Measurements from ENCODE around the gene SLC41A2.
A peak's percentile ranks its signal among the peaks of the same experiment; 100 is the strongest.
"Not testable (repeated sequence)": the region's sequence is repeated elsewhere in the genome, so short reads cannot be mapped to it uniquely, and the experiment has no call there.

SLC41A2 gene

GRCh38 chr12:104958001-104958804 is at the start of gene SLC41A2:
Gene SLC41A2 (minus strand): TSS chr12:104958290. CDS start chr12:104928527, 29,763 bp downstream.
- peak; percentile 98 for DNase-seq (ENCODE audit: low spot score)

GRCh38 chr12:105001476-105001875 is 43.4 kb upstream of the SLC41A2 start:
- DNase-seq (ENCODE audit: low spot score), result no peak

GRCh38 chr12:104999347-104999685 is 41.2 kb upstream of the SLC41A2 start:
- no peak for DNase-seq (ENCODE audit: low spot score)

GRCh38 chr12:104998423-104999346 is 40.6 kb upstream of the SLC41A2 start:
- no peak for DNase-seq (ENCODE audit: low spot score)

GRCh38 chr12:104997541-104997940 is 39.5 kb upstream of the SLC41A2 start:
- DNase-seq (ENCODE audit: low spot score), result no peak

DNA sequence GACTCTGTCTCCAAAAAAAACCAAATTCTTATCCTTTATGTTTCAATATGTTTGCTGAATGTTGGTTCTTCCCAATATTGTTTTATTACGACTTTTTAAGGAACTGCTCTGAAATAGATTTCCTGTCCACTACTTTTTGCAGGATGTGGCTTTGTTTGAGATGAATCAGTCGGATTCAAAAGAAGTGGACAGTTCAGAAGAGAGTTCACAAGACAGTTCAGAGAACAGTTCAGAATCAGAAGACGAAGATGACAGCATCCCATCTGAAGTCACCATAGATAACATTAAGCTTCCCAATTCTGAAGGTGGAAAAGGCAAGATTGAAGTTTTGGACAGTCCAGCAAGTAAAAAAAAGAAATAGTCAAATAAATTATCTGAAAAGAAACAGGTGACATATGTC is 36.2 kb upstream of the SLC41A2 start:
- DNase-seq (ENCODE audit: low spot score), result no peak

GRCh38 chr12:104991565-104992128 is 33.6 kb upstream of the SLC41A2 start:
- DNase-seq (ENCODE audit: low spot score), result no peak

DNA sequence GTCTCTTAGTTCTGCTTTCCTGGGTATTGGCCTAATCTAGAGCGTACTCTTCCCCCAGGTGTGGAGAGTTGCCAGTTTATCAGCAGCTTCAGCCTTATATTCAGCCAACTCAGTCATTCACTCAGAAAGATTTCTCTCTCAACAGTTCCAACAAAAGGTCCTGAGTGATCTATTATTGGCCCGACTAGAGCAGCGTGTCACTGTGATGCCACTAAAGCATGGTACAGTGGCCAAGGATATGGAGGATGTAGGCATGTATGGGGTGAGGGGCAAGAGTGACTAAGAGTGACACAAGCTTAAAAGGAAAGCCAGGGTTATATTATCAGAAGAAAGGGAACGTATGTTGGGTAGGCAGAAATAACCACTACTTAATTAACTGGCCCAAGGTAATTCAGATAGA is 32.9 kb upstream of the SLC41A2 start:
- peak; percentile 39 for DNase-seq (ENCODE audit: low spot score)

DNA sequence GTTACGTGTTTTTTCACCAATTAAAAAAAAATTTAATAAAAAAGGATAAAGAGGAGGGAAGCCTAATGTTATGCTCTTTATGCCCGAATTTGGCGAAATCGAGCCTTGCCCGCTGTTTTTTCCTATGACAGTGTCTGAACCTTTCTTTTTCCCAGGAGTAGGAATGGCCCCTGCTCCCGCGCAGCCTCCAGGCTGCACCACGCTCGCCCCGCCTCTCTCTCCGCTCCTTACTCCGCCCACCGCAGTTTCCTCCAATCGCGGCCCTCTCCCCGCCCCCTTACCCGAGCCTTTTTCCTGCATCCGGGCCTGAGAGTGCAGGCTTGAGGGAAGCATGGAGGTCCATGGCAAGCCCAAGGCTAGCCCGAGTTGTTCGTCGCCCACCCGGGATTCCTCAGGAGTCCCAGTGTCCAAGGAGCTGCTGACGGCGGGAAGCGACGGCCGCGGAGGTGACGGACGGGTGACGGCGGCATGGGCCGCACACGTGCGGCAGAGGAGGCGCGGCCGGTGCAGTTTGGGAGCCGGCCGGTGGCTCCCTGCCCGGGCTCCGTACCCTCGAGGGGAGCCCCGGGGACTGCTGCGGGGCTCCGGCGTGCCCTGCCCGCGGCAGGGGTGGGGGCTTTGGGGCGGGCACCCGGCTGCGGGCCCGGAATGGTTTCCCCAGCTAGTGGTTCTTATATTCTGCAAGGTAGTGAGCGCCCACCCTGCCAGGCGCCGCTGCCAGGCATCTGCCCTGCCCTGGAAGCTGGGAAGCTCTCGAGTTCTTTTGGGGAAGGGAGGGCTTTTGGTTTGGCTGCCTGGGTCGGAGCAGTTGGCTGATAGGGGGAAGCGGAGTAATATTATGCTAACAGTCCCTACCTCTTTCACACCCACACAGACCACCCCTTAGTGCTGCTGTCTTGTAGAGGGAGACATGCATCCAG is 28.2 kb upstream of the SLC41A2 start, which contains the start of gene NOPCHAP1:
Gene NOPCHAP1, plus strand, starts transcription at position 295 of the 920 bp plus-strand sequence. Its CDS starts 37 bp downstream, at position 332.
- DNase-seq (ENCODE audit: low spot score), result peak; percentile 88

- DNase-seq (ENCODE audit: low spot score), result no peak
These were observed 27.1 kb upstream of the SLC41A2 start for GRCh38 chr12:104985206-104985605.

GRCh38 chr12:104977688-104978087 is 19.6 kb upstream of the SLC41A2 start:
- DNase-seq (ENCODE audit: low spot score), result not testable (repeated sequence)

GRCh38 chr12:104976703-104977102 is 18.6 kb upstream of the SLC41A2 start:
- DNase-seq (ENCODE audit: low spot score), result no peak

DNA sequence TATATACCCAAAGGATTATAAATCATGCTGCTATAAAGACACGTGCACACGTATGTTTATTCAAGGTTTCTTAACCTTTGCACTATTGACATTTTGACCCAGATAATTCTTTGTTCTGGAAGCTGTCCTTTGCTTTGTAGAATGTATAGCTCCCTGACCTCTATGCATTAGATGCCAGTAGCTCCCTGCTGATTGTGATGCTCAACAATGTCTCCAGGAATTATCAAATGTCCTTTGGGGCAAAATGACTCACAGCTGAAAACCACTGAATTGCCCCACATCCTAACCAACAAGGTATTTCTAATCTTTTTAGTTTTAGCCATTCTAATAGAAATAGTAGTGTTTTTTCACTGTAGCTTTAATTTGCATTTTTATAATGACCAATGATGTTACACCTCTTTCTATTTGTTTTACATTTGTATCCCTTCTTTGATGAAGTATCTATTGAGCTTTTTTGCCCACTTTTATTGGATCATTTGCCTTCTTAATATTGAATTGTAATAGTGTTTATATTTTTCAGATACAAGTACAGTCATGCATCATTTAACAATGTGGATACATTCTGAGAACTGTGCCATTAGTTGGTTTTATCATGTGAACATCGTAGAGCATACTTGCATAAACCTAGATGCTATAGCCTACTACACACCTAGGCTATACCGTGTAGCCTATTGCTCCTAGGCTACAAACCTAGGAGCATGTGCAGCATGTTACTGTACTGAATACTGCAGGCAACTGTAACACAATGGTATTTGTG is 17.7 kb upstream of the SLC41A2 start:
- DNase-seq (ENCODE audit: low spot score), result peak; percentile 27

GRCh38 chr12:104974626-104975290 is 16.7 kb upstream of the SLC41A2 start:
- peak; percentile 35 for DNase-seq (ENCODE audit: low spot score)

DNA sequence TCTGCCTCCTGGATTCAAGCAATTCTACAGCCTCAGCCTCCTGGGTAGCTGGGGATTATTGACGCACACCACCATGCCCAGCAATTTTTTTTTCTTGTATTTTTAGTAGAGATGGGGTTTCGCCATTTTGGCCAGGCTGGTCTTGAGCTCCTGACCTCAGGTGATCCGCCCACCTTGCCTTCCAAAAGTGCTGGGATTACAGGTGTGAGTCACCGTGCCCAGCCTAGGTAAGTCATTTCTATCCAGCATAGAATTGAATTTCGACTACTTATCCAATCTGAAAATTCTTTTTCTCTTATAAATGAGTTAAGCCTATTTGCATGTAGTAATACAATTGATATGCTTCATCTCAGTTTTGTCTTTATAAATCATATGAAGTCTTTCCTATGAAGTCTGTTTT is 15.2 kb upstream of the SLC41A2 start:
- no peak for DNase-seq (ENCODE audit: low spot score)

GRCh38 chr12:104971306-104971705 is 13.2 kb upstream of the SLC41A2 start:
- DNase-seq (ENCODE audit: low spot score), result no peak

DNA sequence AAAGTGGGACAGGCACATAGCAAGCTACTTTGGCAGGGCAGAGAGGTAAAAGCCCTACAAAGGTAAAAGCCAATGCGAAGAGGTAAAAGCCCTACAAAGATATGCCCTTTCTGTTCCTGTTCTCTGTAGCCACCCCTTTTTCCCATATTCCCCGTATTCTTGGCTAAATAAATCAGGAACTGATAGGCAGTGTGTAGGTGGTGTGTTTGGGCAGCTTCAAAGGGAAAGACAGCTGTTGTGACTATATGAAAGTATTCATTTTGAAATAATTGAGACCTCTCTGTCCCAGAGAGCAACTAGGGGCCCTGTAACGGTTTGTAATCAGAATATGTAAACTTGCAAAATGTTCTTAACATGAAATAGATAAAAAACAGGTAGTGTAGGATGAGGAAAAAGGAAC is 11.3 kb upstream of the SLC41A2 start:
- no peak for DNase-seq (ENCODE audit: low spot score)

GRCh38 chr12:104966677-104967076 is 8.6 kb upstream of the SLC41A2 start:
- no peak for DNase-seq (ENCODE audit: low spot score)

DNA sequence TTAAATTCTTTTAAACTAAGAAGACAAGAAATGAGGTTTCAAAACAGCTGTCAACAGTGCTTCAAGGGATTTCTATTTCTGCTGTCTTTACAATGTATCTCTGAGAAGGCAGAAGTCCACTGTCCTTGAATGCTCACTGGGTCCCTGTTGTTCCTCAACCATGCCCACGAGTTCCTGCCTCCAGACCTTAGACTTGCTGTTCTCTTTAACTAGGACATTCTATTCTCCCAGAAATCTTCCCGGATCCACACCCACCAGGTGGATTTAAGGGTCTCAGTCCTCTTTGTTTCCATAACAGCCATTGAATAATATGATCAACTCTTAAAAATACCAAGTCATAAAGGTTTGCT is 6.7 kb upstream of the SLC41A2 start:
- no peak for DNase-seq (ENCODE audit: low spot score)

- DNase-seq (ENCODE audit: low spot score), result peak; percentile 46
These were observed 6.2 kb upstream of the SLC41A2 start for GRCh38 chr12:104964167-104964855.

Measured in kidney tubule cell (primary cell).